HK-2 (cell line): ENCODE measurements around the gene PDE8A.

Source experiments
- DNase-seq: peaks from one replicate; pipeline ENCODE4 v3.0.0-alpha.2; 2018; ENCODE audit not compliant: unreplicated experiment

The PDE8A gene, protein sequence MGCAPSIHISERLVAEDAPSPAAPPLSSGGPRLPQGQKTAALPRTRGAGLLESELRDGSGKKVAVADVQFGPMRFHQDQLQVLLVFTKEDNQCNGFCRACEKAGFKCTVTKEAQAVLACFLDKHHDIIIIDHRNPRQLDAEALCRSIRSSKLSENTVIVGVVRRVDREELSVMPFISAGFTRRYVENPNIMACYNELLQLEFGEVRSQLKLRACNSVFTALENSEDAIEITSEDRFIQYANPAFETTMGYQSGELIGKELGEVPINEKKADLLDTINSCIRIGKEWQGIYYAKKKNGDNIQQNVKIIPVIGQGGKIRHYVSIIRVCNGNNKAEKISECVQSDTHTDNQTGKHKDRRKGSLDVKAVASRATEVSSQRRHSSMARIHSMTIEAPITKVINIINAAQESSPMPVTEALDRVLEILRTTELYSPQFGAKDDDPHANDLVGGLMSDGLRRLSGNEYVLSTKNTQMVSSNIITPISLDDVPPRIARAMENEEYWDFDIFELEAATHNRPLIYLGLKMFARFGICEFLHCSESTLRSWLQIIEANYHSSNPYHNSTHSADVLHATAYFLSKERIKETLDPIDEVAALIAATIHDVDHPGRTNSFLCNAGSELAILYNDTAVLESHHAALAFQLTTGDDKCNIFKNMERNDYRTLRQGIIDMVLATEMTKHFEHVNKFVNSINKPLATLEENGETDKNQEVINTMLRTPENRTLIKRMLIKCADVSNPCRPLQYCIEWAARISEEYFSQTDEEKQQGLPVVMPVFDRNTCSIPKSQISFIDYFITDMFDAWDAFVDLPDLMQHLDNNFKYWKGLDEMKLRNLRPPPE

GRCh38 chr15:84981711-84982300 lies at the start of gene PDE8A:
Gene PDE8A (plus strand): TSS chr15:84981856. CDS start chr15:84982163, 307 bp downstream.
- peak; percentile 30 for DNase-seq

- no peak for DNase-seq
These were observed 46.5 kb upstream of the PDE8A start for GRCh38 chr15:84934942-84935729.

DNA sequence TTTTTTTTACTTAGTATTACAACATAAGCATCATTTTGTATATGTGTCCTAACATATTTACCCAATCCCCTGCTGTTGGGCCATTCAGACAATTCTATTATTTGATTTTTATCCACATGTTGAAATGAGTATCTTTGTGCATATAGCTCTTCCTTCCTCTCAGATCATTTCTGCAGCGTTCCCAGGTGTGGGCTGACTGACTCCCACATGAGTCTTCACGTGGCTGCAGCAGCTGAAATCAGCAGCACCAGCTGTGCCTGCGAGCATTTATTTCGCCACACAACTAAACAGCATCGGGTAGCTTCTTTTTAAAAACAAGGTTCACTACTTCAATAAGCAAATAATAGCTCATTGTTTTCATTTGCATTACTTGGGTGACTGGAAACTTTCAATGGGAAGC lies 44.5 kb upstream of the PDE8A start:
- DNase-seq: no peak

DNA sequence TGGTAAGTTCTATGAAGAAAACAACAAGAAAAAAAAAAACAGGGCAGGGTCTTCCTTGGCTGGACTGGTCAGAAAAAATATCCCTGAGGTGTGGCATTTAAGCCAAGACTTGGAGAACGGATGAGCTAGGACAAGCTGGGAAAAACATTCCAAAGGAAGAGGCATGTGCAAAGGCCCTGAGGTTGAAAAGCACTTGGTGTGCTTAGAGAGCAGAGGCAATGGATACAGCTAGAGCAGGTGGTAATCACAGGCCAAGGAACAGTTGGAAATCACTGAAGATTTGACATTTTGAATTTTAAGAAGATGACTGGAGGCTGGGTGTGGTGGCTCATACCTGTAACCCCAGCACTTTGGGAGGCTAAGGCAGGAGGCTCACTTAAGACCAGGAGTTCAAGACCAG lies 42.9 kb upstream of the PDE8A start:
- no peak for DNase-seq

DNA sequence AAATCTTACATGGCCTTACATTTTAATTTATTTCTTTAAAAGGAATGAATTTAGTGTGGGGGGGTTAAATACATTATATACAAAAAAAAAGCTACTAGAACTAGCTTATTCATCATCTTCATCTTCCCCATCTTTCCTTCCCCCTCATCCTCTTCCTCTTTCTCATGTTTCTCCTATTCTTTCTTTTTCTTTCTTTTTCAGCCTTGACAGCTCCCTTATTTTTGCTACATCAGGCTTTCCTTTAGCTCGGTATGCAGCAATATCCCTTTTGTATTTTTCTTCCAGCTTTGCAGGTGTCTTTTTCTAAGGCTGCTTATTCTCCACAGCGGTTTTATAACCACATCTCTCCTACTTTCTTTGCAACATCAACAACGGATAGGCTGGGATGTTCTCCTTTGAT lies 41.3 kb upstream of the PDE8A start:
- DNase-seq: no peak

GRCh38 chr15:84942456-84942855 lies 39.2 kb upstream of the PDE8A start:
- no peak for DNase-seq

DNA sequence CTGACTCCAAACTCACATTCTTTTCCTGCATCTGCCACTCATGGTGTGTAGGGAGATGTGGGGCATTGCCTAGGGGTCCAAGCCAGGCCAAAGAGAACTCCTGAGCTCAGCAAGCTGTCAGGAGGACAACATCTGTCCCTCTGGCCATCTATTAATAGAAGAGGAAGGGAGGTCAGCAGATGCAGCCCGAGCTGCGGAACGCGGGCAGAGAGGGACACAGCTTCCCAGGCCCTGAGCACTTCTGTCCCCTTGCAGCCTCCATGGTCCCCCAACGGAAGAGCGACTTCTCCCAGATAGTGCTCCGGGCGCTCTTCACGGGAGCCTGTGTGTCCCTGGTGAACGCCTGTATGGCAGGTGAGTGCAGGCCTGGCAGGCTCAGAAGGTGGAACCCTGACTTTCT lies 37.3 kb upstream of the PDE8A start:
- no peak for DNase-seq

DNA sequence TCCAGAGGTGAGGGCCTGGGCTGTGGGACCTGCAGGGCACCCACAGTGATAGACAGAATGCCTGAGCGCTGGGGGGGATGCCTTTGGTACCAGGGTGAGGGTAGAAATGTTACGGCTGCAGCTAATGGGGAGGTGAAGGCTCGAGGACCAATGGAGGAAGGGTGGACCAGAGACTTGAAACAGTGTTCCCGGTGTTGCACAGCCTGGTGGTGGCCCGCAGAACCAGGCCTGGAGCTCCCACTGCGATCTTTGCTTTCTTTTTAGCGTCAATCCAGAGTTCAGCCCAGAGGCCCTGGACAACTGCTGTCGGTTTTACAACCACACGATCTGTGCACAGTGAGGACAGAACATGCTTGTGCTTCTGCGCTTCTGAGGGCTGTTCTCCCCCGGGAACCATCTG lies 36.8 kb upstream of the PDE8A start:
- DNase-seq: no peak

DNA sequence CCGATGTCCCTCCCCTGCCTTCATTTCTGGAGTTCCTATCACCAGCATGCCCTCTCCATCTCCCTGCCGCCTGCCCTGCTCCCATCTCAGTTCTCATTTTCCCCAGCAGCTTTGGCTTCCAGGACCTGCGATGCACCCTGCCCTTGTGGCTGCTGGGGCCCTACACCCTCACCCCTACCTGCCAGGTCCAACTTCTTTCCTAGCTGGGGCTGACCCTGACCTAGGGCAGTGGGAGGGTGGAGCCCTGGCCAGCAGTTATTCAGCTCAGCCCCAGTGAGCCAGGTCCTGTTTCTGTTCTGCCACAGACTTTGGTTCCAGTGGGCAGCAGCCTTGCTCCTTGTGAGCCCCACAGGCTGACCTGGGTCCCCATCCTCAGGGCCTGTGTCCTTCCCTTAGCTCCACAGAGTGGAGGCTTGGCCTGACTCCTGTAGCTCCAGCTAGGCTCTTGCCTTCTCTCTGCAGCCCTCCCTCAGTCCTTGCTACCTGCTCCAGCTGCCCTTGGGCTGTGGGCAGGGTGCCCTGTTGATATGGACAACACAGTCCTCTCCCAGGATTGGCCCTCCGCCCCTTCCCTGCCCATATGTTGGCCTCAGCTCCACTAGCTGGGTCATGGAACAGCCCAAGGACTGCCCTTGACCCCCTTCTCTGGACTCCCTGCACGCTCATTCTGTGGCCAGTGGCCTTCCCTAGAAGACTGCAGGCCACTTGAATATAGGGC lies 34.7 kb upstream of the PDE8A start:
- DNase-seq: no peak

GRCh38 chr15:84947947-84948830 lies 33.5 kb upstream of the PDE8A start:
- DNase-seq: no peak

GRCh38 chr15:84949043-84949442 lies 32.6 kb upstream of the PDE8A start:
- no peak for DNase-seq

- DNase-seq: no peak
These were observed 31.6 kb upstream of the PDE8A start for GRCh38 chr15:84949845-84950569.

GRCh38 chr15:84950570-84951111 lies 31.0 kb upstream of the PDE8A start:
- no peak for DNase-seq

DNA sequence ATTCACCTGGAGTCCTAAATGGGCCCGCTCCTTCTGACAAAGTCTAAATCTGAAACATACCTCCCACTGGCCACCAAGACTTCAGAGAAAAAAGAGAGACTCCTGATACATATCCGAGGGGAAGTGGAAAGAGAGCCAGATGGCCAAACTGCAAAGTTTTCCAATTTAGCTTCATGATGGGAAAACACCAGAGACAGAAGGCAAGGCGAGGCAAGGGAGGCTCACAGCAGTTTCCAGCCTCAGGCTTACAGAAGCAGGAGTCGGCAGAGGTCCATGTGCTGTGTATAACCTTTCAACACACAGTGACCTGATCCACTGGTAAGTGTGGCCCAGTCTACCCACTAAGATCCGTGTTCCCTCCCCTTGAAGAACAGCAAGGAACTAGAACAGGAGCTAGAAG lies 29.9 kb upstream of the PDE8A start:
- DNase-seq: no peak

- no peak for DNase-seq
These were observed 28.5 kb upstream of the PDE8A start for GRCh38 chr15:84953136-84953535.

GRCh38 chr15:84953726-84954125 lies 27.9 kb upstream of the PDE8A start:
- DNase-seq: no peak

DNA sequence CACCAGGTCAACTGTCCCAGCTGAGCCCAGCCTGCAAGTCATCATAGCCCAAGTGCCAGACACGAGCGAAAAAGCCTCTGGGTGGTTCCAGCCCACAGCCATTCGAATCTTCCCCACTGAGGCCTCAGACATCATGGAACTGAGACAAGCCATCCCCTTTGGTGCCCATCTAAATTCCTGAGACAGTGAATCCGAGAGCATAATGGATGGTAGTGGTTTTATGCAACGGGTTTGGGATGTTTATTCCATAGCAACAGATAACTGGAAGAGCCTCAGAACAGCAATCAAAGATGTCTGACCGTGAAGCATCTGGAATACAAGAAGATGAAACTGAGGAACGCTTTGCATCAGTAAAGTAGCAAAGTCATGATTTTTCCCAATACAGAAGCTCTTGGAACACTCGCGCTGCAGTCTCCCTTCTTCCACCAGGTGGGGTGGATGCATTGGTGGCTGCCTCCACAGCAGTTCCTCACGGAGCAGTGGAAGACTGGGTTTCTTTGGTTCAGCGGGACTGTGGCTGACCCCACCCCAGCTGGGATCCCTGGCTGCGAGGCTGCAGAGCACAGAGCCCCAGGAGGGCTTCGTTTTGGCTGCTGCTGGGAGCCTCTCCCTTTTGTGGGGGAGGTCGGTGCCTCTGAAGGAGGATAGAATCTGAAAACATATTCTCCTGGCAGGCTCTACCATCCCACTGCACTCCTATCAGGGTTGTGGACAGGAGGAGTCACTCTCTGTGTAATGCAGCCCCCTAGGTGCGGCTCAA lies 26.4 kb upstream of the PDE8A start:
- DNase-seq: peak; percentile 32

GRCh38 chr15:84956199-84956598 lies 25.5 kb upstream of the PDE8A start:
- DNase-seq: no peak
